Measurements from ENCODE around the gene FAS.
A peak's percentile ranks its signal among the peaks of the same experiment; 100 is the strongest.

FAS gene

DNA sequence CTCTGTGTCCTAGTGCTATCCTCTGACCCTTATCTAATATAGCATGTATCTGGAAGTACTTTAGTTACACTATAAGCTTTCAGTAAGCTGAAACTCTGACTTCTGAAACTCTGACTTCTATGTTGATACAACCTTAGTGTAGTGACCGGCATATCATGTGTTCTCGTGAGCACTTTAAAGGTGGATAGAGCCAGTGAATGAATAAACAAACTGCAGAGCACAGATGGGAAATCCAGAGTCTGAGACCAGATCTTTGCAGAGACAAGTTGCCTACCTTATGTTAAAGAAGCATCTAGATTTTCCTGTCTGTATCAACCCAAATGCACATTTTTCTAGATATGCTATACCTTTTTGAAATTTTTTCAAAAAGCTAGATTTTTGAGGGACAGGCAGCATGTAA, 41.5 kb upstream of the FAS start:
- no peak for DNase-seq (ENCODE audit: low read depth in 2 of 2)
- H3K4me3 ChIP-seq (replicated peaks in 1 of 2; ENCODE audit: low read depth in 2 of 2, low read length in 2 of 2): no peak overlapping the region
- TF ChIP-seq, protein P1, sequence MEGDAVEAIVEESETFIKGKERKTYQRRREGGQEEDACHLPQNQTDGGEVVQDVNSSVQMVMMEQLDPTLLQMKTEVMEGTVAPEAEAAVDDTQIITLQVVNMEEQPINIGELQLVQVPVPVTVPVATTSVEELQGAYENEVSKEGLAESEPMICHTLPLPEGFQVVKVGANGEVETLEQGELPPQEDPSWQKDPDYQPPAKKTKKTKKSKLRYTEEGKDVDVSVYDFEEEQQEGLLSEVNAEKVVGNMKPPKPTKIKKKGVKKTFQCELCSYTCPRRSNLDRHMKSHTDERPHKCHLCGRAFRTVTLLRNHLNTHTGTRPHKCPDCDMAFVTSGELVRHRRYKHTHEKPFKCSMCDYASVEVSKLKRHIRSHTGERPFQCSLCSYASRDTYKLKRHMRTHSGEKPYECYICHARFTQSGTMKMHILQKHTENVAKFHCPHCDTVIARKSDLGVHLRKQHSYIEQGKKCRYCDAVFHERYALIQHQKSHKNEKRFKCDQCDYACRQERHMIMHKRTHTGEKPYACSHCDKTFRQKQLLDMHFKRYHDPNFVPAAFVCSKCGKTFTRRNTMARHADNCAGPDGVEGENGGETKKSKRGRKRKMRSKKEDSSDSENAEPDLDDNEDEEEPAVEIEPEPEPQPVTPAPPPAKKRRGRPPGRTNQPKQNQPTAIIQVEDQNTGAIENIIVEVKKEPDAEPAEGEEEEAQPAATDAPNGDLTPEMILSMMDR (IDR thresholded peaks at IDR 0.05; ENCODE audit: low read depth, low read length): no peak

DNA sequence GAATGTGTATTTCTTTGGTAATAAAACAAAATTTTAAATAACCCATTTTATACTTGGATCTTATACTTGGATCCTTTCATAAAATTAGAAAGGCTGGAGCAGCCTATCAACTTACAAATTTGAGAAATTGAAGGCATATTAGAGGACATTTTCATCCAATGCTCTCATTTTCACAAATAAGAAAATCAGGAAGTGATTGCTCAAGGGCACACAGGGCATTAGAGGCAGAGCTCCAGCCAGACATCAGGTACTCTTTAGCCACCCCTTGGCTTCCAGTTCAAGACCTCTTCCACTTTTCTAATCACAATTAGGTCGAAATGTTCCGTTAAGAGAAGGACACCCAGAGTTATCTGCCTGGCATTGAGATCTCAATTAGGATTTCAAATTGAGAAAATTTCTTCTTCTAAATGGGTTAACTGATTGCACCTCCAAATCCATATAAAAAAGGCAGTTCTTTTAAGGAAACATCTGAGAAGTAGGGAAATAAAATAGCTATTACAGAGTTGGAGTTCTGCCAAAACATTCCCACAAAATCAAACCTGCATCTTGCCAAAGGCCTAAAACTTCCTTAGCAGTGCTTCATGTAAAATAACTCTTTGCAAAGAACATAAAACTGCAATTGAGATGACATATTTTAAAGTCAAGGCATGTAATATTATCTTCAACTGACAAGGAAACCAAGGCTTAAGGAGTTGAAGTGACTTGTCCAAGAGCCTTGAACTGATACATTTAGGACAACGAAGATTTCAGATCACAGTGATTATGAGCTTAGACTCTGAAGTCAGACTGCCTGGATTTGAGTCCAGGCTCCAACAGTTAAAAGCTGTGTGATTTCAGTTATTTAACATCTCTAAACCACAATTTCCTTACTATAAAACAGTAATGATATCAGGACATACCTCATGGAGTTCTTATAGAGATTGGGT, 40.4 kb upstream of the FAS start:
- TF ChIP-seq, protein P1 (IDR thresholded peaks at IDR 0.05; ENCODE audit: low read depth, low read length): no peak
- DNase-seq (ENCODE audit: low read depth in 2 of 2): peak; percentile 33 to 37
- H3K4me3 ChIP-seq (replicated peaks in 1 of 2; ENCODE audit: low read depth in 2 of 2, low read length in 2 of 2): no peak overlapping the region

DNA sequence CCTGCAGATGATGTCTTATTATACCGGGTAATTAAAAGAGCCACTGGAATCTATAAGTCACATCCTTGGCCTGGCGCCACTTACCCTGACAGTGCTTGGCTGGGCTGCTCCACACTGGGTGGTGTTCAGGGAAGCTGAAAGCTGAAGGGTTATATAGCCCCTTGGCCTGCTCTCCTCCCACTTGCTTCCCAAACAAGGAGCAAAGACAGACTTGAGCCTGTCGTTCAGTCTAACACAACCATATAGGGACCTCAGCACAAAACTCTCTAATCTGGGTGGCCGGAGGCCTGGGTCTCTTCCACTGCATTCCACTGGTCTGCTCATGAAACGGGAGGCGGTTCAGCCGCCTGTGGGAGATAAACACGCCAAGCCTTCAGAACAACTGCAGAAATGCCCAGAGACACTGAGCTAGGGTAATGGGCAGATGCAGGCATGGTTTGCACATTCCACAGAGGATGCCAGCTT, 37.9 kb upstream of the FAS start, which contains the start of gene ACTA2:
TSS of gene ACTA2 (minus strand) at position 127 of the 465 bp plus-strand sequence. CDS start 3,843 bp downstream, outside the sequence.
- TF ChIP-seq, protein P1 (IDR thresholded peaks at IDR 0.05; ENCODE audit: low read depth, low read length): no peak
- peak within 1 kb of the TSS; percentile 13 to 28 for H3K4me3 ChIP-seq (replicated peaks in 1 of 2; ENCODE audit: low read depth in 2 of 2, low read length in 2 of 2)
- peak; percentile 75 to 76 for DNase-seq (ENCODE audit: low read depth in 2 of 2)

DNA sequence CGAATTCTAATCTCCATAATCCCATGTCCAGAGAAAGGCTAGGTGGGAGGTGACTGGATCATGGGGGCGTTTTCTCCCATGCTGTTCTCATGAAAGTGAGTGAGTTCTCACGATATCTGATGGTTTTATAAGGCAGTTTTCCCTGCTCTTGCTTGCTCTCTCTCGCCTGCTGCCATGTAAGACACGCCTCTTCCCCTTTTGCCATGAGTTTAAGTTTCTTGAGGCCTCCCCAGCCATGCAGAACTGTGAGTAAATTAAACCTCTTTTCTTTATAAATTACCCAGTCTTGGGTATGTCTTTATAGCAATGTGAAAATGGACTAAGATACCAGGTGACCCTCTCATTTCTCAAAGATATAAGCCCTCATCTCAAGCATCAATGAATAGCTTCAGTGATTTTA, 36.9 kb upstream of the FAS start:
- DNase-seq (ENCODE audit: low read depth in 2 of 2): no peak
- H3K4me3 ChIP-seq (replicated peaks in 1 of 2; ENCODE audit: low read depth in 2 of 2, low read length in 2 of 2): no peak overlapping the region
- TF ChIP-seq, protein P1 (IDR thresholded peaks at IDR 0.05; ENCODE audit: low read depth, low read length): no peak

DNA sequence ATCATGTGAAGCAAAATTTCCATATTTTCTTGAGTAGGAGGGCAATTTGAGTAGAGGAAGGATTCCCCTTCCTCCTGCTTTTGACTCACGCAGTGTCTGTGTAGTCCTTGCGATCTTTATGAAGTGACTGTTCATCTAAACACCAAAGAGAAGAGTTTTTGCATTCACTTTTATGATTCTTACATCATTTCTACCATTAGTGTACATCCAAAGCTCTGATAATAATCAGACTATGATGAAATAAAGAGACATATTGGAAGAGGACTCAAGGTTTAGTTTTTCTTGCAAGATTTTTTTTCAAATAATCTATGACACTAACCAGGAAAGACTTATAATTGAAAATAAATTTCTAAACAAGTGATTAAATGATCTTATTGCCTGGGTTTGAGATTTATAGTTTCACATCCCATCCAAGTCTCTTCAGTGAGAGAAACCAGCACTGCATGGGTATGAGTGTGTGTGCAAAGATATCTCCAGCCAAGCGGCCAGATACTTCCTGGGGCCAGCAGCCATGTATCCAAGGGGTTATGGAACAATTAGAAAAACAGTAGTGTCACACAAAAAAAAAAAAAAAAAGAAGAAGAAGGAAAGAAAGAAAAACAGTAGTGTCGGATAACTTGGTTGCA, 36.0 kb upstream of the FAS start:
- TF ChIP-seq, protein P1 (IDR thresholded peaks at IDR 0.05; ENCODE audit: low read depth, low read length): no peak
- no peak overlapping the region for H3K4me3 ChIP-seq (replicated peaks in 1 of 2; ENCODE audit: low read depth in 2 of 2, low read length in 2 of 2)
- DNase-seq (ENCODE audit: low read depth in 2 of 2): no peak

DNA sequence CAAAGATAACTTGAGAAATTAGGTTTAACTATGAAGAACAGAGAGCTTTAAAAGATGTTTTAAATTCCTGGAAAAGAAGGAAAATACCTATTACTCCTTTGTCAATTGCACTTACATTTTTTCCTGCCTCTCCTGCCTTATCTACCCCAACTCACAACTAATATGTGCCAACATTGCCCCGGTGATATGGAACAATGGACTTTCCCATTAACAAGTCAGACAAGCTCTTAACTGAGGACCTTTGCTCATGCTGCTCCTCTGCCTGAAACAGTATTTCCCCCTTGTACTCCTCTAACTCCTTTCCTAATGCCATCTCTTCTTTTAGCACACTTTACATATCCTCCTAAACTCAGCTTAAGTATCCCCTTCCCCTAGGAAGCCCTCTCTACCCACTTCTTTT, 33.2 kb upstream of the FAS start:
- no peak overlapping the region for H3K4me3 ChIP-seq (replicated peaks in 1 of 2; ENCODE audit: low read depth in 2 of 2, low read length in 2 of 2)
- TF ChIP-seq, protein P1 (IDR thresholded peaks at IDR 0.05; ENCODE audit: low read depth, low read length): no peak
- no peak for DNase-seq (ENCODE audit: low read depth in 2 of 2)

Measured in cardiac fibroblast (primary cell).